ENCODE data around the gene AP5S1.

Gene AP5S1

GRCh38 chr20:3874194-3874844 lies 54.0 kb downstream of the AP5S1 start:
- no peak for DNase-seq (ENCODE audit: low read depth, low spot score)

GRCh38 chr20:3875378-3875974 lies 55.1 kb downstream of the AP5S1 start:
- no peak for DNase-seq (ENCODE audit: low read depth, low spot score)

- DNase-seq (ENCODE audit: low read depth, low spot score) = no peak
These were observed 55.7 kb downstream of the AP5S1 start for GRCh38 chr20:3876000-3876399.

- no peak for DNase-seq (ENCODE audit: low read depth, low spot score)
These were observed 56.3 kb downstream of the AP5S1 start for GRCh38 chr20:3876676-3877075.
